Chondrocyte (in vitro differentiated cells): Measurements from ENCODE around the gene YBX3. TPM values are rescaled to one million over a fixed set of nuclear protein-coding genes. Genes with fewer than 3 reads are reported as not detected.

ENCODE experiments used
- DNase-seq: peaks from one replicate; pipeline ENCODE4 v3.0.0; 2021; ENCODE audit warnings: mixed read lengths, low spot score
- H3K27ac Mint-ChIP-seq: one replicate; pipeline ENCODE4 v1.8.0; 2021; ENCODE audit warnings: mild to moderate bottlenecking, moderate library complexity, mixed read lengths; ENCODE audit not compliant: unreplicated experiment
- H3K27me3 Mint-ChIP-seq: 2 replicates; pipeline ENCODE4 v1.8.0; 2021; ENCODE audit warnings: low read depth, mixed read lengths
- H3K36me3 Mint-ChIP-seq: 2 replicates; pipeline ENCODE4 v1.8.0; 2021; ENCODE audit warnings: low read depth, mixed read lengths
- H3K4me1 Mint-ChIP-seq: 2 replicates; pipeline ENCODE4 v1.8.0; 2021; ENCODE audit warnings: low read depth, mild to moderate bottlenecking, mixed read lengths
- H3K4me3 Mint-ChIP-seq: one replicate; pipeline ENCODE4 v1.8.0; 2021; ENCODE audit warnings: mild to moderate bottlenecking, moderate library complexity, mixed read lengths; ENCODE audit not compliant: unreplicated experiment
- H3K9me3 Mint-ChIP-seq: 2 replicates; pipeline ENCODE4 v1.8.0; 2021; ENCODE audit warnings: low read depth, mixed read lengths
- CTCF ChIP-seq: fragments of 200-600 bp; sonication (generic); IDR thresholded peaks from 2 replicates; pipeline ENCODE4 v1.5.0; 2021; ENCODE audit warnings: antibody characterized with exemption, mild to moderate bottlenecking, moderate library complexity
- total RNA-seq: library from RNA; stranded (reverse); gene quantifications from 3 replicates; pipeline ENCODE4 v1.2.1, GENCODE V29; 2021

The YBX3 gene
- total RNA-seq, 1 donor from 2014 or later, result 249 TPM

GRCh38 chr12:10722502-10722904 lies 620 bp downstream of the YBX3 start:
- DNase-seq, result peak; percentile 80
- no peaks in the 10 kb centered on the region for H3K9me3 Mint-ChIP-seq
- no peaks in the 10 kb centered on the region for H3K27me3 Mint-ChIP-seq
- peak overlapping the region; percentile 99 for H3K27ac Mint-ChIP-seq
- H3K4me1 Mint-ChIP-seq, result peaks cover 54% of the 10 kb centered on the region
- peak; percentile 52 for TF ChIP-seq CTCF
- H3K36me3 Mint-ChIP-seq, result no peaks in the 10 kb centered on the region
- H3K4me3 Mint-ChIP-seq, result peak overlapping the region; percentile 97

- DNase-seq, result peak; percentile 88
- Mint-ChIP-seq H3K4me1 (peaks cover 61% of the 10 kb centered on the region), H3K36me3 (no peaks in the 10 kb centered on the region), H3K4me3 (peak overlapping the region; percentile 97), H3K9me3 (no peaks in the 10 kb centered on the region), H3K27ac (peak overlapping the region; percentile 99), H3K27me3 (no peaks in the 10 kb centered on the region)
- TF ChIP-seq CTCF, result no peak
Measured at GRCh38 chr12:10721651-10722501, 1.2 kb downstream of the YBX3 start.

GRCh38 chr12:10720974-10721650 lies 2.0 kb downstream of the YBX3 start:
- Mint-ChIP-seq H3K4me3 (peak overlapping the region; percentile 97), H3K4me1 (peaks cover 68% of the 10 kb centered on the region), H3K9me3 (no peaks in the 10 kb centered on the region), H3K36me3 (no peaks in the 10 kb centered on the region), H3K27ac (peak overlapping the region; percentile 99), H3K27me3 (no peaks in the 10 kb centered on the region)
- DNase-seq, result no peak
- no peak for TF ChIP-seq CTCF

- Mint-ChIP-seq H3K27ac (peak overlapping the region; percentile 96), H3K27me3 (no peaks in the 10 kb centered on the region), H3K36me3 (peaks cover 7% of the 10 kb centered on the region), H3K4me3 (peak overlapping the region; percentile 1), H3K9me3 (no peaks in the 10 kb centered on the region), H3K4me1 (peaks cover 75% of the 10 kb centered on the region)
- no peak for DNase-seq
- TF ChIP-seq CTCF, result no peak
Measured at GRCh38 chr12:10719482-10719881, 3.6 kb downstream of the YBX3 start.

GRCh38 chr12:10718279-10718821 lies 4.8 kb downstream of the YBX3 start:
- Mint-ChIP-seq H3K27ac (peak overlapping the region; percentile 96), H3K4me1 (peaks cover 64% of the 10 kb centered on the region), H3K9me3 (no peaks in the 10 kb centered on the region), H3K4me3 (peak overlapping the region; percentile 62), H3K27me3 (no peaks in the 10 kb centered on the region), H3K36me3 (peaks cover 11% of the 10 kb centered on the region)
- DNase-seq, result no peak
- no peak for TF ChIP-seq CTCF
